GM12878 (cell line): ENCODE measurements around the gene SMPDL3B. TPM values are rescaled to one million over a fixed set of nuclear protein-coding genes. Genes with fewer than 3 reads are reported as not detected.

Source experiments
- ATAC-seq: fragments of 200-7000 bp; cut with Tn5 transposase; 3 replicates; pipeline ENCODE4 v1.9.1; 2020; ENCODE audit warnings: mild to moderate bottlenecking, moderate library complexity
- BruUV-seq: library from RNA; stranded (reverse); fragments of 400-500 nt; replicated peaks from 2 replicates; lab custom pipeline; 2021; lab: Mats Ljungman, UMichigan
- CTCF ChIA-PET: fragments of 300-600 bp; sonication (Branson Sonifier 250); formaldehyde crosslinking; extraction: SDS; loops from one replicate; lab custom pipeline; 2021; ENCODE audit warnings: inconsistent platforms; lab: Yijun Ruan, JAX
- POLR2A ChIA-PET: fragments of 350-600 bp; formaldehyde crosslinking; extraction: SDS; loops from one replicate; lab custom pipeline; 2021; ENCODE audit warnings: inconsistent platforms; lab: Charles Lee
- RAD21 ChIA-PET: fragments of 300-600 bp; sonication (Branson Sonifier 250); formaldehyde crosslinking; loops from one replicate; lab custom pipeline; 2023; ENCODE audit warnings: antibody characterized with exemption; ENCODE audit not compliant: unreplicated experiment; lab: Charles Lee
- SMC1A ChIA-PET: fragments of 300-600 bp; sonication (Branson Sonifier 250); formaldehyde crosslinking; loops from one replicate; lab custom pipeline; 2023; ENCODE audit not compliant: unreplicated experiment, uncharacterized antibody; lab: Charles Lee
- DNase-seq: peaks from one replicate; pipeline ENCODE4 v3.0.0-alpha.2; 2011; ENCODE audit warnings: low read depth, low spot score
- FAIRE-seq: peaks from 3 replicates; lab custom pipeline; 2011; peaks lifted over from hg19 to GRCh38; lab: Jason Lieb, UNC
- H2AFZ ChIP-seq: 2 replicates; pipeline ENCODE4 v1.6.0; 2011; ENCODE audit warnings: low read depth, low read length, control low read depth; ENCODE audit not compliant: control insufficient read depth
- H3K27ac ChIP-seq: 2 replicates; pipeline ENCODE4 v1.5.1; 2011; ENCODE audit warnings: control low read depth; ENCODE audit not compliant: control insufficient read depth, insufficient read depth
- H3K27me3 ChIP-seq, 2 experiments: replicated peaks in 1 of 2; 2 replicates each; pipeline versions ENCODE4 v1.6.0 to v1.6.1; 2011; ENCODE audit warnings: low read length in 1 of 2; ENCODE audit not compliant: control insufficient read depth in 2 of 2, insufficient read depth in 2 of 2
- H3K36me3 ChIP-seq, 2 experiments: 2 replicates each; pipeline ENCODE4 v1.5.1; 2011; ENCODE audit warnings: low read length in 1 of 2; ENCODE audit not compliant: control insufficient read depth in 2 of 2, insufficient read depth in 2 of 2
- H3K4me1 ChIP-seq: 2 replicates; pipeline ENCODE4 v1.6.1; 2011; ENCODE audit warnings: mild to moderate bottlenecking, low read length, moderate library complexity, mixed read lengths; ENCODE audit not compliant: control insufficient read depth, insufficient read depth
- H3K4me2 ChIP-seq: 2 replicates; pipeline ENCODE4 v1.6.0; 2011; ENCODE audit warnings: control low read depth; ENCODE audit not compliant: control insufficient read depth, insufficient read depth
- H3K4me3 ChIP-seq: fragments of 200-600 bp; sonication (generic); 2 replicates; pipeline ENCODE4 v1.5.1; 2016
- H3K79me2 ChIP-seq: 2 replicates; pipeline ENCODE4 v1.6.0; 2011; ENCODE audit warnings: low read length; ENCODE audit not compliant: control insufficient read depth, insufficient read depth
- H3K9ac ChIP-seq: 2 replicates; pipeline ENCODE4 v1.8.0; 2011; ENCODE audit warnings: low read length, control low read depth, mixed read lengths; ENCODE audit not compliant: control insufficient read depth, insufficient read depth
- H3K9me3 ChIP-seq: replicated peaks from 3 replicates; pipeline ENCODE4 v1.5.1; 2011; ENCODE audit warnings: mild to moderate bottlenecking, low read length; ENCODE audit not compliant: control insufficient read depth, insufficient read depth
- H4K20me1 ChIP-seq: 2 replicates; pipeline ENCODE4 v1.6.0; 2011; ENCODE audit not compliant: control insufficient read depth, insufficient read depth
- BACH1 ChIP-seq: fragments of 450-650 bp; IDR thresholded peaks from 2 replicates; pipeline ENCODE4 v1.6.1; 2017; ENCODE audit warnings: mild to moderate bottlenecking, borderline replicate concordance
- HDGF ChIP-seq: fragments of 450-650 bp; IDR thresholded peaks from 2 replicates; pipeline ENCODE4 v1.6.1; 2016; ENCODE audit warnings: antibody characterized with exemption
- KLF5 ChIP-seq: fragments of 450-650 bp; IDR thresholded peaks from 2 replicates; pipeline ENCODE4 v1.6.1; 2014; ENCODE audit warnings: mild to moderate bottlenecking; ENCODE audit not compliant: partially characterized antibody
- POLR2AphosphoS5 ChIP-seq: IDR thresholded peaks from 2 replicates; pipeline ENCODE4 v1.6.1; 2011; ENCODE audit warnings: mild to moderate bottlenecking, low read length, inconsistent platforms
- SMAD1 ChIP-seq: fragments of 450-650 bp; IDR thresholded peaks from 2 replicates; pipeline ENCODE4 v1.6.1; 2018; ENCODE audit warnings: mild to moderate bottlenecking, low read depth; ENCODE audit not compliant: partially characterized antibody
- SUZ12 ChIP-seq: fragments of 200-600 bp; sonication (generic); IDR thresholded peaks from one replicate; pipeline ENCODE4 v1.6.1; 2018; ENCODE audit warnings: antibody characterized with exemption, mild to moderate bottlenecking; ENCODE audit not compliant: unreplicated experiment
- TBL1XR1 ChIP-seq: IDR thresholded peaks from 2 replicates; pipeline ENCODE4 v1.6.1; 2012; ENCODE audit warnings: low read depth, low read length, improper control_type of control experiment
- YBX1 ChIP-seq: fragments of 450-650 bp; IDR thresholded peaks from 2 replicates; pipeline ENCODE4 v1.6.1; 2016; ENCODE audit warnings: antibody characterized with exemption
- ZNF24 ChIP-seq: fragments of 450-650 bp; IDR thresholded peaks from 2 replicates; pipeline ENCODE4 v1.6.1; 2017; ENCODE audit warnings: antibody characterized with exemption, mild to moderate bottlenecking
- WGBS: methylation state at CpG from one replicate; pipeline ENCODE4 v1.1.6; 2016; ENCODE audit warnings: low lambda C conversion rate; ENCODE audit not compliant: insufficient replicate concordance, insufficient coverage; ENCODE audit errors: missing lambda C conversion rate; 5-methylcytosine and 5-hydroxymethylcytosine counted together
- in situ Hi-C: fragments of 300-500 bp; cut with MboI; formaldehyde crosslinking; loops from 9 replicates; pipeline ENCODE4 v1.14.3; 2018; ENCODE audit warnings: mixed read lengths
- intact Hi-C: fragments of 100-400 bp; cut with micrococcal nuclease; formaldehyde crosslinking; loops from one replicate; pipeline ENCODE4 v1.14.2; 2022; ENCODE audit not compliant: unreplicated experiment
- polyA plus RNA-seq, 11 experiments: library from polyadenylated mRNA; depleted of rRNA in 4 of 11; unstranded in 6 of 11; stranded (reverse) in 5 of 11; fragments of >200 nt; fragmentation: Nextera tagmentation in 4 of 11; fragmentation: Illumina TruSeq in 1 of 11; extraction: Ambion mirVana in 4 of 11; extraction: Trizol in 1 of 11; gene quantifications; 1 replicate in 1 of 11; 2 replicates in 10 of 11; pipeline versions ENCODE4 v1.2.1 to v1.2.3, GENCODE V29; 2011 to 2016; ENCODE audit warnings: inconsistent platforms in 2 of 11, missing spikeins in 2 of 11, low read depth in 1 of 11
- total RNA-seq, 4 experiments: library from RNA; depleted of rRNA in 3 of 4; stranded (reverse); fragments of >200 nt in 3 of 4; fragmentation: Illumina TruSeq in 1 of 4; extraction: Trizol in 1 of 4; gene quantifications; 2 replicates each; pipeline versions ENCODE4 v1.2.1 to v1.2.3, GENCODE V29; 2013 to 2021
- TF ChIP-seq, protein P1 (sequence below): fragments of 450-650 bp; IDR thresholded peaks from 2 replicates; pipeline ENCODE4 v1.6.1; 2014; ENCODE audit warnings: mild to moderate bottlenecking
- TF ChIP-seq, protein P2 (sequence below): IDR thresholded peaks from 2 replicates; pipeline ENCODE4 v1.6.1; 2012; ENCODE audit warnings: low read depth, low read length, improper control_type of control experiment
- TF ChIP-seq, protein P3 (sequence below): fragments of 450-650 bp; IDR thresholded peaks from 2 replicates; pipeline ENCODE4 v1.6.1; 2017; ENCODE audit warnings: mild to moderate bottlenecking, moderate library complexity
- TF ChIP-seq, protein P4 (sequence below): fragments of 450-650 bp; IDR thresholded peaks from 2 replicates; pipeline ENCODE4 v1.6.1; 2017; ENCODE audit warnings: mild to moderate bottlenecking
- TF ChIP-seq, protein P5 (sequence below): IDR thresholded peaks from 2 replicates; pipeline ENCODE4 v1.6.1; 2012; ENCODE audit warnings: low read length, inconsistent platforms

Gene SMPDL3B
- total and polyA plus RNA-seq, 10 of the 15 experiments (the other 5 are each of a cell fraction or from before 2014, with no cell fraction given) = 0.56 to 2.7 (median 1.0) TPM

DNA sequence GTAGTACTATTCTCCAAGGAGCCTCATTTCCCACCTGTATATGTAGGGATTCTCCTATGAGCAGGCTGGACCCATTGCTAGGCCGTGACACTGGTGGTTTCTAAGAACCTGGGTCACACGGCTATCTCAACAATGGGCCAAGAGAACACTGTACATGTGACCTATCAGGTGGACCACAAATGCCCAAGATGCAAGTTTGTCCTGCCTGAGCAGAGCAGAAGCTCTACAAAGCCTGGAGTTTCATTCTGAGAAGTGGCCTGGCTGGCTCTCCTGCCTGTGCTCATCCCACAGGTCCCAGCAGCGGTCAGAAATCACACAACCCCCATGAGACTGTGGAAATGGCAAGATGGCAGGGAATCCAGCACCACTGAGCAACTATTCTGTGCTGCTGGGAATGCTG is 45.3 kb upstream of the SMPDL3B start:
- ATAC-seq (peak; percentile 2), FAIRE-seq (no peak), DNase-seq (no peak)
- POLR2A ChIA-PET = interaction anchor here (0.6 to 5.4 kb wide), 4 partner anchors 14 to 754 kb away, joined by 3 to 63 read pairs (median 6); partner anchors contain the start of genes STX12 and THEMIS2
- Histone ChIP-seq H3K36me3 (peaks cover 21 to 27% of the 10 kb centered on the region in 2 experiments), H3K9me3 (no peaks in the 10 kb centered on the region; the same call in 2 of the 3 replicates), H3K27me3 (no peaks in the 10 kb centered on the region), H3K4me2 (peak overlapping the region; percentile 39; the same call in 1 of the 2 replicates), H4K20me1 (no peaks in the 10 kb centered on the region), H3K4me1 (peaks cover 74% of the 10 kb centered on the region), H3K79me2 (peaks cover 31% of the 10 kb centered on the region), H3K4me3 (no peak overlapping the region), H3K27ac (peak overlapping the region; percentile 95), H3K9ac (0 out of 2 replicates have a peak overlapping the region, but pooled peaks have one; percentile 36), H2AFZ (no peak overlapping the region)
- SMC1A ChIA-PET = interaction anchor here (0.9 to 2.7 kb wide), 3 partner anchors 25 to 246 kb away, joined by 3 to 18 read pairs (median 3); no protein-coding TSS in a partner anchor
- 20% methylated on average over 3 of the region's 3 CpGs for WGBS
- intact Hi-C loops (no loop called here), in situ Hi-C loops (no loop called here)
- CTCF ChIA-PET = interaction anchor here (2.1 to 2.9 kb wide), 2 partner anchors 14 to 26 kb away, joined by 6 to 16 read pairs; no protein-coding TSS in a partner anchor
- BruUV-seq = no TSS peak
- RAD21 ChIA-PET = interaction anchor here (1.1 to 3.4 kb wide), 4 partner anchors 12 to 31 kb away, joined by 3 to 46 read pairs (median 10); partner anchors contain the start of gene THEMIS2
- TF ChIP-seq ZNF24 = no peak
- TF ChIP-seq, protein P1, sequence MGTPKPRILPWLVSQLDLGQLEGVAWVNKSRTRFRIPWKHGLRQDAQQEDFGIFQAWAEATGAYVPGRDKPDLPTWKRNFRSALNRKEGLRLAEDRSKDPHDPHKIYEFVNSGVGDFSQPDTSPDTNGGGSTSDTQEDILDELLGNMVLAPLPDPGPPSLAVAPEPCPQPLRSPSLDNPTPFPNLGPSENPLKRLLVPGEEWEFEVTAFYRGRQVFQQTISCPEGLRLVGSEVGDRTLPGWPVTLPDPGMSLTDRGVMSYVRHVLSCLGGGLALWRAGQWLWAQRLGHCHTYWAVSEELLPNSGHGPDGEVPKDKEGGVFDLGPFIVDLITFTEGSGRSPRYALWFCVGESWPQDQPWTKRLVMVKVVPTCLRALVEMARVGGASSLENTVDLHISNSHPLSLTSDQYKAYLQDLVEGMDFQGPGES = no peak
- TF ChIP-seq POLR2AphosphoS5 = no peak
- no peak for TF ChIP-seq KLF5
- TF ChIP-seq HDGF = no peak
- TF ChIP-seq, protein P2, sequence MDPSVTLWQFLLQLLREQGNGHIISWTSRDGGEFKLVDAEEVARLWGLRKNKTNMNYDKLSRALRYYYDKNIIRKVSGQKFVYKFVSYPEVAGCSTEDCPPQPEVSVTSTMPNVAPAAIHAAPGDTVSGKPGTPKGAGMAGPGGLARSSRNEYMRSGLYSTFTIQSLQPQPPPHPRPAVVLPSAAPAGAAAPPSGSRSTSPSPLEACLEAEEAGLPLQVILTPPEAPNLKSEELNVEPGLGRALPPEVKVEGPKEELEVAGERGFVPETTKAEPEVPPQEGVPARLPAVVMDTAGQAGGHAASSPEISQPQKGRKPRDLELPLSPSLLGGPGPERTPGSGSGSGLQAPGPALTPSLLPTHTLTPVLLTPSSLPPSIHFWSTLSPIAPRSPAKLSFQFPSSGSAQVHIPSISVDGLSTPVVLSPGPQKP = no peak
- TF ChIP-seq BACH1 = 0 out of 2 replicates have a peak, but pooled peaks have one; percentile 20
- TF ChIP-seq TBL1XR1 = no peak
- TF ChIP-seq SMAD1 = no peak
- TF ChIP-seq, protein P3, sequence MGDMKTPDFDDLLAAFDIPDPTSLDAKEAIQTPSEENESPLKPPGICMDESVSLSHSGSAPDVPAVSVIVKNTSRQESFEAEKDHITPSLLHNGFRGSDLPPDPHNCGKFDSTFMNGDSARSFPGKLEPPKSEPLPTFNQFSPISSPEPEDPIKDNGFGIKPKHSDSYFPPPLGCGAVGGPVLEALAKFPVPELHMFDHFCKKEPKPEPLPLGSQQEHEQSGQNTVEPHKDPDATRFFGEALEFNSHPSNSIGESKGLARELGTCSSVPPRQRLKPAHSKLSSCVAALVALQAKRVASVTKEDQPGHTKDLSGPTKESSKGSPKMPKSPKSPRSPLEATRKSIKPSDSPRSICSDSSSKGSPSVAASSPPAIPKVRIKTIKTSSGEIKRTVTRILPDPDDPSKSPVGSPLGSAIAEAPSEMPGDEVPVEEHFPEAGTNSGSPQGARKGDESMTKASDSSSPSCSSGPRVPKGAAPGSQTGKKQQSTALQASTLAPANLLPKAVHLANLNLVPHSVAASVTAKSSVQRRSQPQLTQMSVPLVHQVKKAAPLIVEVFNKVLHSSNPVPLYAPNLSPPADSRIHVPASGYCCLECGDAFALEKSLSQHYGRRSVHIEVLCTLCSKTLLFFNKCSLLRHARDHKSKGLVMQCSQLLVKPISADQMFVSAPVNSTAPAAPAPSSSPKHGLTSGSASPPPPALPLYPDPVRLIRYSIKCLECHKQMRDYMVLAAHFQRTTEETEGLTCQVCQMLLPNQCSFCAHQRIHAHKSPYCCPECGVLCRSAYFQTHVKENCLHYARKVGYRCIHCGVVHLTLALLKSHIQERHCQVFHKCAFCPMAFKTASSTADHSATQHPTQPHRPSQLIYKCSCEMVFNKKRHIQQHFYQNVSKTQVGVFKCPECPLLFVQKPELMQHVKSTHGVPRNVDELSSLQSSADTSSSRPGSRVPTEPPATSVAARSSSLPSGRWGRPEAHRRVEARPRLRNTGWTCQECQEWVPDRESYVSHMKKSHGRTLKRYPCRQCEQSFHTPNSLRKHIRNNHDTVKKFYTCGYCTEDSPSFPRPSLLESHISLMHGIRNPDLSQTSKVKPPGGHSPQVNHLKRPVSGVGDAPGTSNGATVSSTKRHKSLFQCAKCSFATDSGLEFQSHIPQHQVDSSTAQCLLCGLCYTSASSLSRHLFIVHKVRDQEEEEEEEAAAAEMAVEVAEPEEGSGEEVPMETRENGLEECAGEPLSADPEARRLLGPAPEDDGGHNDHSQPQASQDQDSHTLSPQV = no peak
- TF ChIP-seq, protein P4, sequence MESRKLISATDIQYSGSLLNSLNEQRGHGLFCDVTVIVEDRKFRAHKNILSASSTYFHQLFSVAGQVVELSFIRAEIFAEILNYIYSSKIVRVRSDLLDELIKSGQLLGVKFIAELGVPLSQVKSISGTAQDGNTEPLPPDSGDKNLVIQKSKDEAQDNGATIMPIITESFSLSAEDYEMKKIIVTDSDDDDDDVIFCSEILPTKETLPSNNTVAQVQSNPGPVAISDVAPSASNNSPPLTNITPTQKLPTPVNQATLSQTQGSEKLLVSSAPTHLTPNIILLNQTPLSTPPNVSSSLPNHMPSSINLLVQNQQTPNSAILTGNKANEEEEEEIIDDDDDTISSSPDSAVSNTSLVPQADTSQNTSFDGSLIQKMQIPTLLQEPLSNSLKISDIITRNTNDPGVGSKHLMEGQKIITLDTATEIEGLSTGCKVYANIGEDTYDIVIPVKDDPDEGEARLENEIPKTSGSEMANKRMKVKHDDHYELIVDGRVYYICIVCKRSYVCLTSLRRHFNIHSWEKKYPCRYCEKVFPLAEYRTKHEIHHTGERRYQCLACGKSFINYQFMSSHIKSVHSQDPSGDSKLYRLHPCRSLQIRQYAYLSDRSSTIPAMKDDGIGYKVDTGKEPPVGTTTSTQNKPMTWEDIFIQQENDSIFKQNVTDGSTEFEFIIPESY = no peak
- TF ChIP-seq, protein P5, sequence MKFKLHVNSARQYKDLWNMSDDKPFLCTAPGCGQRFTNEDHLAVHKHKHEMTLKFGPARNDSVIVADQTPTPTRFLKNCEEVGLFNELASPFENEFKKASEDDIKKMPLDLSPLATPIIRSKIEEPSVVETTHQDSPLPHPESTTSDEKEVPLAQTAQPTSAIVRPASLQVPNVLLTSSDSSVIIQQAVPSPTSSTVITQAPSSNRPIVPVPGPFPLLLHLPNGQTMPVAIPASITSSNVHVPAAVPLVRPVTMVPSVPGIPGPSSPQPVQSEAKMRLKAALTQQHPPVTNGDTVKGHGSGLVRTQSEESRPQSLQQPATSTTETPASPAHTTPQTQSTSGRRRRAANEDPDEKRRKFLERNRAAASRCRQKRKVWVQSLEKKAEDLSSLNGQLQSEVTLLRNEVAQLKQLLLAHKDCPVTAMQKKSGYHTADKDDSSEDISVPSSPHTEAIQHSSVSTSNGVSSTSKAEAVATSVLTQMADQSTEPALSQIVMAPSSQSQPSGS = no peak
- no peak for TF ChIP-seq SUZ12
- TF ChIP-seq YBX1 = no peak
